Measurements from ENCODE around the gene AUTS2. TPM values are rescaled to one million over a fixed set of nuclear protein-coding genes. Genes with fewer than 3 reads are reported as not detected.

Gene AUTS2
- total and polyA plus RNA-seq, 10 of the 15 experiments (the other 5 are each of a cell fraction or from before 2014, with no cell fraction given), result 6.4 to 55.6 (median 21.6) TPM

GRCh38 chr7:69825113-69825972, 227.1 kb downstream of the AUTS2 start:
- BruUV-seq (replicated peaks), result TSS peak; percentile 57
- SMC1A ChIA-PET (ENCODE audit: uncharacterized antibody, unreplicated experiment), result interaction anchor here (0.7 to 11.0 kb wide), 43 partner anchors 17 to 1626 kb away, joined by 3 to 202 read pairs (median 5); no protein-coding TSS in a partner anchor
- Histone ChIP-seq H3K79me2 (ENCODE audit: control insufficient read depth, insufficient read depth, low read length) (peaks cover 19% of the 10 kb centered on the region), H3K36me3 (ENCODE audit: control insufficient read depth in 2 of 2, insufficient read depth in 2 of 2, low read length in 1 of 2) (no peaks in the 10 kb centered on the region), H3K27me3 (replicated peaks in 1 of 2; ENCODE audit: control insufficient read depth in 2 of 2, insufficient read depth in 2 of 2, low read length in 1 of 2) (no peaks in the 10 kb centered on the region), H3K27ac (ENCODE audit: control insufficient read depth, insufficient read depth) (peak overlapping the region; percentile 89), H4K20me1 (ENCODE audit: control insufficient read depth, insufficient read depth) (no peaks in the 10 kb centered on the region), H3K9ac (ENCODE audit: control insufficient read depth, insufficient read depth, low read length) (peak overlapping the region; percentile 60), H3K9me3 (replicated peaks; ENCODE audit: control insufficient read depth, insufficient read depth, low read length) (no peaks in the 10 kb centered on the region; the same call in 1 of the 3 replicates), H3K4me2 (ENCODE audit: control insufficient read depth, insufficient read depth) (peak overlapping the region; percentile 89), H3K4me1 (ENCODE audit: control insufficient read depth, insufficient read depth, low read length) (peaks cover 38% of the 10 kb centered on the region), H2AFZ (ENCODE audit: control insufficient read depth, low read depth, low read length) (no peak overlapping the region; the same call in 1 of the 2 replicates), H3K4me3 (peak overlapping the region; percentile 68)
- DNase-seq (ENCODE audit: low read depth, low spot score) (no peak), FAIRE-seq (no peak), ATAC-seq (peak; percentile 56)
- 92% methylated on average over 7 of the region's 7 CpGs for WGBS (ENCODE audit: insufficient coverage, insufficient replicate concordance, low lambda C conversion rate, missing lambda C conversion rate)
- in situ Hi-C loops (cut with MboI) (no loop called here), intact Hi-C loops (cut with micrococcal nuclease; ENCODE audit: unreplicated experiment) (loop anchor here (1.0 to 10.0 kb wide), 8 partner anchors 21 to 869 kb away; no protein-coding TSS in a partner anchor)
- RAD21 ChIA-PET (ENCODE audit: unreplicated experiment), result interaction anchor here (0.8 to 7.9 kb wide), 46 partner anchors 9 to 939 kb away, joined by 3 to 141 read pairs (median 4); no protein-coding TSS in a partner anchor
- CTCF ChIA-PET, result interaction anchor here (0.6 to 4.8 kb wide), 23 partner anchors 12 to 1281 kb away, joined by 3 to 31 read pairs (median 4); no protein-coding TSS in a partner anchor
- POLR2A ChIA-PET, result interaction anchor here (0.5 to 2.4 kb wide), 11 partner anchors 15 to 349 kb away, joined by 3 to 8 read pairs (median 4); no protein-coding TSS in a partner anchor
- TF ChIP-seq NR2F1 (conservative IDR thresholded peaks at IDR 0.05) (0 out of 2 replicates have a peak, but pooled peaks have one; percentile 9), EZH2 (IDR thresholded peaks at IDR 0.05; ENCODE audit: borderline replicate concordance, control insufficient read depth, low read depth, low read length) (no peak), WRNIP1 (IDR thresholded peaks at IDR 0.05; ENCODE audit: borderline replicate concordance, low read depth, low read length) (no peak), BMI1 (IDR thresholded peaks at IDR 0.05; ENCODE audit: borderline replicate concordance) (no peak), SIX5 (IDR thresholded peaks at IDR 0.05; ENCODE audit: low read depth, low read length, severe bottlenecking) (no peak), PRDM15 (CRISPR knock-in tag; IDR thresholded peaks at IDR 0.05) (no peak), IRF3 (IDR thresholded peaks at IDR 0.05) (no peak), CHD4 (IDR thresholded peaks at IDR 0.05) (no peak), RFX5 (IDR thresholded peaks at IDR 0.05; ENCODE audit: low read depth, low read length) (no peak), HSF1 (IDR thresholded peaks at IDR 0.05; ENCODE audit: low read depth, low read length) (no peak), FOXK2 (IDR thresholded peaks at IDR 0.05) (no peak), ZZZ3 (IDR thresholded peaks at IDR 0.05; ENCODE audit: control insufficient read depth, insufficient read length, low read depth) (no peak), CHD1 (IDR thresholded peaks at IDR 0.05; ENCODE audit: low read depth, low read length) (no peak), RB1 (IDR thresholded peaks at IDR 0.05; ENCODE audit: borderline replicate concordance) (no peak), TBL1XR1 (IDR thresholded peaks at IDR 0.05; ENCODE audit: low read depth, low read length) (no peak), JUND (IDR thresholded peaks at IDR 0.05; ENCODE audit: low read depth, low read length) (no peak), MTA3 (IDR thresholded peaks at IDR 0.05; ENCODE audit: borderline replicate concordance, low read length) (no peak)

Data from GM12878 (cell line).